A549 (cell line): Measurements from ENCODE around the gene NTM. TPM values are rescaled to one million over a fixed set of nuclear protein-coding genes. Genes with fewer than 3 reads are reported as not detected.

Experiments
- ATAC-seq, 2 experiments: fragments of 200-7000 bp in 1 of 2; fragments of >200 bp in 1 of 2; cut with Nextera tagmentation in 1 of 2; cut with Tn5 transposase in 1 of 2; 3 replicates each; pipeline versions ENCODE4 v1.8.0 to v1.9.1; 2018 to 2020; ENCODE audit warnings: mild to moderate bottlenecking in 1 of 2, moderate library complexity in 1 of 2
- CTCF ChIA-PET: fragments of 300-600 bp; sonication (Branson Sonifier 250); formaldehyde crosslinking; extraction: SDS; loops from one replicate; lab custom pipeline; 2021; ENCODE audit warnings: antibody characterized with exemption, inconsistent platforms; lab: Yijun Ruan, JAX
- POLR2A ChIA-PET: fragments of 350-600 bp; formaldehyde crosslinking; extraction: SDS; loops from one replicate; lab custom pipeline; 2021; ENCODE audit warnings: antibody characterized with exemption, inconsistent platforms; lab: Yijun Ruan, JAX
- DNase-seq, 2 experiments: peaks; one replicate each; pipeline versions ENCODE4 v3.0.0 to v3.0.0-alpha.2; 2011 to 2016; ENCODE audit warnings: low read depth in 1 of 2, low spot score in 1 of 2
- FAIRE-seq: peaks from 2 replicates; lab custom pipeline; 2011; peaks lifted over from hg19 to GRCh38; lab: Jason Lieb, UNC
- H3K27ac ChIP-seq, 2 experiments: fragments of >200 bp; sonication (Bioruptor Twin); formaldehyde crosslinking; 3 replicates each; pipeline ENCODE4 v1.5.1; 2016 to 2017
- H3K4me1 ChIP-seq: fragments of >200 bp; sonication (Bioruptor Twin); formaldehyde crosslinking; 3 replicates; pipeline ENCODE4 v1.6.1; 2016
- H3K4me2 ChIP-seq: fragments of >200 bp; sonication (Bioruptor Twin); formaldehyde crosslinking; 3 replicates; pipeline ENCODE4 v1.6.1; 2016
- H3K4me3 ChIP-seq: fragments of >200 bp; sonication (Bioruptor Twin); formaldehyde crosslinking; 3 replicates; pipeline ENCODE4 v1.5.1; 2016
- H3K9me3 ChIP-seq: fragments of >200 bp; sonication (Bioruptor Twin); formaldehyde crosslinking; 3 replicates; pipeline ENCODE4 v1.6.1; 2016
- BHLHE40 ChIP-seq: IDR thresholded peaks from 2 replicates; pipeline ENCODE4 v1.6.1; 2012; ENCODE audit warnings: low read depth, low read length, inconsistent platforms
- CBX8 ChIP-seq: fragments of 200-600 bp; sonication (generic); IDR thresholded peaks from 2 replicates; pipeline ENCODE4 v1.6.1; 2016
- CHD4 ChIP-seq: fragments of 200-600 bp; sonication (generic); IDR thresholded peaks from 2 replicates; pipeline ENCODE4 v1.6.1; 2016; ENCODE audit warnings: antibody characterized with exemption, mild to moderate bottlenecking, borderline replicate concordance
- EHMT2 ChIP-seq: fragments of 200-600 bp; sonication (generic); IDR thresholded peaks from 2 replicates; pipeline ENCODE4 v1.6.1; 2016; ENCODE audit warnings: antibody characterized with exemption, low read depth, mild to moderate bottlenecking, moderate library complexity
- FOXS1 ChIP-seq: fragments of 250-450 bp; sonication (Bioruptor Pico); IDR thresholded peaks from 2 replicates; pipeline ENCODE4 v1.5.0; 2020; ENCODE audit warnings: mild to moderate bottlenecking, moderate library complexity
- HEYL ChIP-seq: fragments of 250-450 bp; sonication (Bioruptor Pico); IDR thresholded peaks from 2 replicates; pipeline ENCODE4 v1.8.0; 2021; ENCODE audit warnings: mild to moderate bottlenecking, moderate library complexity
- HOXA7 ChIP-seq: fragments of 250-450 bp; sonication (Bioruptor Pico); IDR thresholded peaks from 2 replicates; pipeline ENCODE4 v1.5.0; 2020; ENCODE audit warnings: mild to moderate bottlenecking, moderate library complexity
- JUN ChIP-seq, 2 experiments: fragments of >200 bp; sonication (Bioruptor Twin); formaldehyde crosslinking; IDR thresholded peaks; 2 replicates in 1 of 2; 3 replicates in 1 of 2; pipeline ENCODE4 v1.6.1; 2016 to 2017
- JUNB ChIP-seq: fragments of >200 bp; sonication (Bioruptor Twin); formaldehyde crosslinking; IDR thresholded peaks from 2 replicates; pipeline ENCODE4 v1.6.1; 2016
- MAZ ChIP-seq: fragments of 150-350 bp; IDR thresholded peaks from 2 replicates; pipeline ENCODE4 v1.6.1; 2014; ENCODE audit warnings: antibody characterized with exemption, low read depth, low read length, borderline replicate concordance
- NR3C1 ChIP-seq: fragments of >200 bp; sonication (Bioruptor Twin); formaldehyde crosslinking; IDR thresholded peaks from 3 replicates; pipeline ENCODE4 v1.6.1; 2017
- POLR2A ChIP-seq: IDR thresholded peaks from 2 replicates; pipeline ENCODE4 v1.6.1; 2012; ENCODE audit warnings: mild to moderate bottlenecking, low read length
- POLR2AphosphoS2 ChIP-seq: conservative IDR thresholded peaks from 2 replicates; pipeline ENCODE4 v1.6.1; 2012; ENCODE audit warnings: low read length, improper control_type of control experiment, inconsistent platforms
- RCOR1 ChIP-seq: fragments of 150-350 bp; IDR thresholded peaks from 2 replicates; pipeline ENCODE4 v1.6.1; 2014; ENCODE audit warnings: antibody characterized with exemption, low read length, low read depth
- REST ChIP-seq: fragments of 200-600 bp; sonication (generic); IDR thresholded peaks from 2 replicates; pipeline ENCODE4 v1.6.1; 2016; ENCODE audit warnings: antibody characterized with exemption, mild to moderate bottlenecking, moderate library complexity
- RFX5 ChIP-seq: fragments of 450-650 bp; IDR thresholded peaks from 2 replicates; pipeline ENCODE4 v1.7.1; 2014; ENCODE audit warnings: antibody characterized with exemption, mild to moderate bottlenecking, moderate library complexity
- SMC3 ChIP-seq: fragments of >200 bp; sonication (Bioruptor Twin); formaldehyde crosslinking; IDR thresholded peaks from 3 replicates; pipeline ENCODE4 v1.6.1; 2018; ENCODE audit warnings: inconsistent platforms
- SREBF2 ChIP-seq: fragments of 450-650 bp; IDR thresholded peaks from 2 replicates; pipeline ENCODE4 v1.6.1; 2014; ENCODE audit warnings: mild to moderate bottlenecking, moderate library complexity
- ZFP36 ChIP-seq: fragments of 450-650 bp; IDR thresholded peaks from 2 replicates; pipeline ENCODE4 v1.6.1; 2014; ENCODE audit warnings: borderline replicate concordance; ENCODE audit not compliant: partially characterized antibody
- WGBS: methylation state at CpG from one replicate; pipeline ENCODE4 v1.1.6; 2017; ENCODE audit errors: missing lambda C conversion rate; 5-methylcytosine and 5-hydroxymethylcytosine counted together
- polyA plus RNA-seq, 4 experiments: library from polyadenylated mRNA; depleted of rRNA in 3 of 4; stranded (reverse); fragments of >200 nt; fragmentation: RNase III in 1 of 4; extraction: RNeasy Plus Mini Kit Qiagen cat#74134 plus additional on column Dnase treatment in 1 of 4; gene quantifications; 2 replicates in 3 of 4; 3 replicates in 1 of 4; pipeline ENCODE4 v1.2.3, GENCODE V29; 2011 to 2017

Gene NTM
- polyA plus RNA-seq, 2 of the 4 experiments (the other 2 are of a cell fraction), result not detected

- no peak for DNase-seq
- no peak for TF ChIP-seq HOXA7
- Histone ChIP-seq H3K4me3 (no peak overlapping the region), H3K27ac (no peak overlapping the region), H3K4me1 (no peaks in the 10 kb centered on the region), H3K4me2 (no peak overlapping the region), H3K9me3 (no peaks in the 10 kb centered on the region)
- no peak for FAIRE-seq
- ATAC-seq, result no peak
- ChIA-PET POLR2A (no interaction called here), CTCF (no interaction called here)
- WGBS, result 3% methylated on average over 2 of the region's 2 CpGs
These were observed 500.6 kb downstream of the NTM start for GRCh38 chr11:131871006-131871405.

DNA sequence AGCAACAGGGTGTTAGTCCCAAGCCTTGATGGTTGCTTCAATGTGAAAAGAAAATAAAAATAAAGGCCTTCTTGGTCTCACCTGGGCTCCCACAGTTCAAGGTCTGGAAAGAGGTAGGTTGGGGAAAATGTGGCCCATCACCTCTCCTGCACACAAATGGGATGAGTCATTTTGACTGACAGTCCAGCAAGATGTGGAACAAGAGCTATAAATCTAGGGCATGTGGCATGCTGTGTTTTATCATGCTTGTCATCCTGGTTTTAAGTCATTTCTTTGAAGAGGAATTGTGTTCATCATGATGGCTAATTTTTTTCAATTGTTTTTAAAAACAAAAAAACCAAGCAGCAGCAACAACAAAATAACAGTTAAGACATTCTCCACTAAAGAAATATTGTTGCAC, 503.7 kb downstream of the NTM start:
- ATAC-seq, result no peak
- H3K4me2 ChIP-seq, result no peak overlapping the region
- no peaks in the 10 kb centered on the region for H3K9me3 ChIP-seq
- H3K4me3 ChIP-seq, result no peak overlapping the region
- no peak overlapping the region for H3K27ac ChIP-seq
- no peak for TF ChIP-seq CHD4
- no peak for TF ChIP-seq RFX5
- no peak for TF ChIP-seq POLR2A
- no peak for TF ChIP-seq HEYL (CRISPR knock-in tag)
- no peak for TF ChIP-seq REST
- no peak for TF ChIP-seq SREBF2
- TF ChIP-seq NR3C1, result no peak
- TF ChIP-seq, all 56 proteins: peak for 0
- CTCF ChIA-PET, result no interaction called here
- FAIRE-seq (no peak), DNase-seq (no peak)
- H3K4me1 ChIP-seq, result no peaks in the 10 kb centered on the region
- POLR2A ChIA-PET, result no interaction called here

DNA sequence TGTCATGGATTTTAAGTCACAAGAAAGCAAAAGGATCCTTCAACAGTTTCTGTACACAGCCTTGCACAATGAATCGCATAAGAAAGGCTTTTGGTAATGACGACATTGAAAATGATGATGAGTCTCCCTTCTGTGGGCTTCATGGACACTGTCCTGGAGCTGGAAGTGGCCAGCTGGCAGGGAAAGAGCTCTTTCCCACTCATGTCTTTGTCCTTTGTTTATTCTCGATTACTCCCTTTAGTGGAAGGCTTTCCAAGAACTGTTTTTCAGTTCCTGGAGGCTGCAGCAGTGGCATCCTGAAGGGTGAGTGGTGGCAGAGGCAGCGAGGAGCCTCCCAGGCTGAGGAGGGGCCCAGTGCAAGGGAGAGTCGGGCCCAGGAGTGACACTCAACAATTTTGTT, 505.2 kb downstream of the NTM start:
- H3K9me3 ChIP-seq, result no peaks in the 10 kb centered on the region
- H3K4me1 ChIP-seq, result no peaks in the 10 kb centered on the region
- H3K27ac ChIP-seq, result no peak overlapping the region
- no peak overlapping the region for H3K4me3 ChIP-seq
- TF ChIP-seq RCOR1, result no peak
- ChIA-PET CTCF (no interaction called here), POLR2A (interaction anchor here (0.5 kb wide), 1 partner anchor 1586 kb away, joined by 3 read pairs; no protein-coding TSS in a partner anchor)
- 2% methylated on average over 5 of the region's 5 CpGs for WGBS
- H3K4me2 ChIP-seq, result no peak overlapping the region
- ATAC-seq (no peak), DNase-seq (no peak), FAIRE-seq (no peak)

- CTCF ChIA-PET, result no interaction called here
- FAIRE-seq, result no peak
- POLR2A ChIA-PET, result no interaction called here
- TF ChIP-seq MAZ (no peak), NR3C1 (no peak), SMC3 (no peak), CBX8 (no peak), FOXS1 (CRISPR knock-in tag) (no peak), EHMT2 (no peak), ZFP36 (no peak), JUNB (no peak), BHLHE40 (no peak), JUN (IDR thresholded peaks at IDR 0.05) (no peak), POLR2AphosphoS2 (no peak)
- TF ChIP-seq, all 56 proteins: peak for 0
- WGBS, result 2% methylated on average over 10 of the region's 10 CpGs
- Histone ChIP-seq H3K4me2 (no peak overlapping the region), H3K9me3 (no peaks in the 10 kb centered on the region), H3K4me3 (no peak overlapping the region), H3K27ac (no peak overlapping the region), H3K4me1 (no peaks in the 10 kb centered on the region)
- DNase-seq, result no peak
- ATAC-seq, result no peak
These were observed 507.0 kb downstream of the NTM start for GRCh38 chr11:131877246-131877942.
